HUES48 (cell line): ENCODE measurements around the gene ALOX12B.
"Not testable (repeated sequence)": the region's sequence is repeated elsewhere in the genome, so short reads cannot be mapped to it uniquely, and the experiment has no call there.

ENCODE experiments used
- H3K27ac ChIP-seq: one replicate; pipeline ENCODE4 v1.7.0; 2013; ENCODE audit warnings: low read depth, low read length, inconsistent platforms
- H3K27me3 ChIP-seq: 2 replicates; pipeline ENCODE4 v1.6.1; 2013; ENCODE audit warnings: mild to moderate bottlenecking, low read length; ENCODE audit not compliant: control insufficient read depth, insufficient read depth
- H3K36me3 ChIP-seq: 2 replicates; pipeline ENCODE4 v1.6.1; 2013; ENCODE audit warnings: low read length; ENCODE audit not compliant: control insufficient read depth, insufficient read depth
- H3K4me1 ChIP-seq: 2 replicates; pipeline ENCODE4 v1.6.1; 2013; ENCODE audit warnings: mild to moderate bottlenecking, low read length; ENCODE audit not compliant: control insufficient read depth, insufficient read depth
- H3K4me3 ChIP-seq: 2 replicates; pipeline ENCODE4 v1.5.1; 2013; ENCODE audit warnings: mild to moderate bottlenecking, low read depth, low read length
- H3K9ac ChIP-seq: 2 replicates; pipeline ENCODE4 v1.6.1; 2013; ENCODE audit warnings: mild to moderate bottlenecking, low read depth, low read length, moderate library complexity
- H3K9me3 ChIP-seq: 2 replicates; pipeline ENCODE4 v1.6.1; 2013; ENCODE audit warnings: low read length; ENCODE audit not compliant: control insufficient read depth, insufficient read depth

Gene ALOX12B

DNA sequence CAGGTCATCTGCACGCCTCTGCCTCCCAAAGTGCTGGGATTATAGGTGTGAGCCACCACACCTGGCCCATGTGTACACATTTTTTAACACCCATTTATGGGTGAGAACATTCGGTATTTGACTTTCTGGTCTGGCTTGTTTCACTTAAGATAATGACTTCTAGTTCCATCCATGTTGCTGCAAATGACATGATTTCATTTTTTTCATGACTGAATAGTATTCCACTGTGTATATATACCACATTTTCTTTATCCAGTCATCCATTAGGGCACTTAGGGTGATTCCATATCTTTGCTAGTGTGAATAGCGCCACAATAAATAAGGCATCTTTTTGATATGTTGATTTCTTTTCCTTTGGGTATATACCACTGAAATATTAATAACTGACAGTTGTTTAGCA lies 5.6 kb downstream of the ALOX12B start:
- no peak overlapping the region for H3K27ac ChIP-seq
- no peaks in the 10 kb centered on the region for H3K36me3 ChIP-seq
- H3K4me3 ChIP-seq = no peak overlapping the region
- no peaks in the 10 kb centered on the region for H3K9me3 ChIP-seq
- H3K4me1 ChIP-seq = peaks cover 5% of the 10 kb centered on the region; the same call in 1 of the 2 replicates
- H3K27me3 ChIP-seq = peaks cover 16% of the 10 kb centered on the region
- no peak overlapping the region for H3K9ac ChIP-seq

DNA sequence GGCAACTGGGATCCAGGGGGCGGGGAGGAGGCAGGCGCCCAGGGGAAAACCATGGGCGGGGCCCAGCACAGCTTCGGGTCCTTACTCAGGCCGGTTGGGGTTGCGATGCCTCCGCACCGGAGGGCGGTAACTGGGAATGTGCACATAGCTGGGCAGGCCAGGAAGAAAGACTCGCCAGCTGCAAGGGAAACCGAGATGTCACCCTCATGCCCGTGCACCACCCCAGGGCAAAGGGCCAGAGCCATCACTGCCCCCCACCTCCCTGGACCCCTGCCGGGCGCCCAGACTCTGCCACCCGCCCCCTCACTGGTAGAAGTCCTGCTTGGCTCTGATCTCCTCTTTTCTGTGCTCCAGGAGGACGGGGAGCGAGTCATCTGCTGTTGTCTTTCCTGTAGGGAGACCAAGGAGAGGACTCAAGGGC lies 6.7 kb downstream of the ALOX12B start:
- no peaks in the 10 kb centered on the region for H3K9me3 ChIP-seq
- H3K4me3 ChIP-seq = no peak overlapping the region
- H3K27ac ChIP-seq = no peak overlapping the region
- no peak overlapping the region for H3K9ac ChIP-seq
- H3K36me3 ChIP-seq = no peaks in the 10 kb centered on the region
- peaks cover 27% of the 10 kb centered on the region for H3K27me3 ChIP-seq
- peaks cover 5% of the 10 kb centered on the region; the same call in 1 of the 2 replicates for H3K4me1 ChIP-seq

DNA sequence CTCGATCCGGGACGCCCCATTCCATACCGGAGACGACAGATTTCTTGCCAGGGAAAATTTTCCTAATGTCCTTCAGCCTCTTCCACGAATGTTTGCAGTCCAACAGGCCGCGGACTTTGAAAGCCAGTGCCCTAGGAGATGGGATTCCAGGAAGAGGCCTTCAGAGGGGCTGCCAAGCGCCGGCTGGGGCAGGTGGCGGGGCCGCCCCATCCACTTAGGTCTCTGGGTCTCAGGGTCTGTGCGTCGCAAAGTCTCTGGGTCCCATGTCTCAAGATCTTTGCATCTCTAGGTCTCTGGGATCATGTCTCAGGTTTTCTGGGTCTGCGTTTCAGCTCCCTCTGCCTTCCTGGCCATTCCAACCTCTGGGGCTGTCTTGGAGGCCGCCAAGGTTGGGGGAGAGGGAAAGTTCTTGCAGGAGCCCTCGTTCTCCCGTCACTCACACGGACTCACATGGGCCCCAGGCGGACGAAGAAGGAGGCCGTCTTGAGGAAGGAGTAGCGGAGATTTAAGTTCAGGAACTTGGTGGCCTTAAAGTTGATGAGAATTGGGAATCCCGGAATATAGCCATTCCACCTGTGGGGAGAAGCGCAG lies 7.2 kb downstream of the ALOX12B start:
- Histone ChIP-seq H3K4me3 (peak overlapping the region; percentile 78), H3K36me3 (no peaks in the 10 kb centered on the region), H3K9me3 (no peaks in the 10 kb centered on the region), H3K27me3 (peaks cover 32% of the 10 kb centered on the region), H3K27ac (no peak overlapping the region), H3K4me1 (peaks cover 5% of the 10 kb centered on the region; the same call in 1 of the 2 replicates), H3K9ac (no peak overlapping the region)

DNA sequence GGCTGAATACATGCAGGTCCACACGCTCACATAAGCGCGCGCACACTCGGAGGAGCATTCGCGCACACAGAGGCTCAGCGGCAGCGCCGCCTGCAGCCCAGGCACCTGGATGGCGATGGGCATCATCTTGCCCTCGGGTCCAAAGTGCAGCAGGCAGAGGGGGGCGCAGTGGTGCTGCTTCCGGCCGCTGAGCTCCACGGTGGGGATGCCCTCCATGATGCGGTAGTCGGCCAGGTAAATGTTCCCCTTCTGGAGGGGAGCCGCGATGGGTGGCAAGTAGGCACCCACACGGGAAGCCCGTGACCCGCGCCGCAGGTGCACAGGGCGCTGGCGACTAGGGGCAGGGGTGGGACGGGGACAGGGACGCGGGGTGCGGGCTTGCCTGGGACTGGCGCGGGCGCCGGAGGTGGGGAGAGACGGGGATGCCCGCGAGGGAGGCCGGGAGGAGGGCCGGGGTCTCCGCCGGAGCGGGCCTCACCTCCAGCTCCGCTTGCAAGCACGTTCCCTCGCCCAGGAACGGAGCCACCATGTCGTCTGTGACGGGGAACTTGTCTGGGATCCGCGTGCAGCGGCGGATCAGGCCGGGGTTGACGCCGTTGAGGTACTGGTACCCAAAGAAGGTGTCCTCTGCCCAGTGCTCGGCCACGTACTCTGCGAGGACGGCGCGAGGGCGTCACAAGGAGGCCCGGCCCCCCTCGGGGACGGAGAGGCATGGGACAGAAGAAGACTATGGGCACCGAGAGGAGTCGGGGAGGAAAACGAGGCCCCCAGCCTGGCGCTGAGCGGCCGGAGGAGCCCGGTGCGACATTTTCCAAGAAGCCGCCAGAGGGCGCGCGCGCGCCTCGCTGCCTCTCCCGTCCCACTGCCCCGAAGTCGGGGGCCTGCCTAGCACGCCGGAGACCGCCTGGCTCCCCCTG lies 8.0 kb downstream of the ALOX12B start:
- Histone ChIP-seq H3K27me3 (peaks cover 40% of the 10 kb centered on the region), H3K4me1 (peaks cover 5% of the 10 kb centered on the region; the same call in 1 of the 2 replicates), H3K36me3 (no peaks in the 10 kb centered on the region), H3K27ac (no peak overlapping the region), H3K9me3 (no peaks in the 10 kb centered on the region), H3K9ac (no peak overlapping the region), H3K4me3 (peak overlapping the region; percentile 78)

DNA sequence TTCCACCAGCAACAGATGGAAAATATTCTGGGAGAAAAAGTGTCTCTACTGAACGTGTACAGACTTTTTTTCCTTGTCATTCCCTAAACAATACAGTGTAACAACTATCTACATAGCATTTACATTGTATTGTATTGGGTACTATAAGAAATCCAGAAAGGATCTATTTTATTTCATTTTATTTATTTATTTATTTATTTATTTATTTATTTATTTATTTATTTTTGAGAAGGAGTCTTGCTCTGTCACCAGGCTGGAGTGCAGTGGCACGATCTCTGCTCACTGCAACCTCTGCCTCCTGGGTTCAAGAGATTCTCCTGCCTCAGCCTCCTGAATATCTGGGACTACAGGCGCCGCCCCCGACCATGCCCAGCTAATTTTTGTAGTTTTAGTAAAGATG lies 9.6 kb downstream of the ALOX12B start:
- not testable (repeated sequence) for H3K4me3 ChIP-seq, H3K9me3 ChIP-seq, H3K9ac ChIP-seq, H3K27ac ChIP-seq, H3K36me3 ChIP-seq
- peaks cover 56% of the 10 kb centered on the region for H3K27me3 ChIP-seq
- peaks cover 10% of the 10 kb centered on the region for H3K4me1 ChIP-seq

DNA sequence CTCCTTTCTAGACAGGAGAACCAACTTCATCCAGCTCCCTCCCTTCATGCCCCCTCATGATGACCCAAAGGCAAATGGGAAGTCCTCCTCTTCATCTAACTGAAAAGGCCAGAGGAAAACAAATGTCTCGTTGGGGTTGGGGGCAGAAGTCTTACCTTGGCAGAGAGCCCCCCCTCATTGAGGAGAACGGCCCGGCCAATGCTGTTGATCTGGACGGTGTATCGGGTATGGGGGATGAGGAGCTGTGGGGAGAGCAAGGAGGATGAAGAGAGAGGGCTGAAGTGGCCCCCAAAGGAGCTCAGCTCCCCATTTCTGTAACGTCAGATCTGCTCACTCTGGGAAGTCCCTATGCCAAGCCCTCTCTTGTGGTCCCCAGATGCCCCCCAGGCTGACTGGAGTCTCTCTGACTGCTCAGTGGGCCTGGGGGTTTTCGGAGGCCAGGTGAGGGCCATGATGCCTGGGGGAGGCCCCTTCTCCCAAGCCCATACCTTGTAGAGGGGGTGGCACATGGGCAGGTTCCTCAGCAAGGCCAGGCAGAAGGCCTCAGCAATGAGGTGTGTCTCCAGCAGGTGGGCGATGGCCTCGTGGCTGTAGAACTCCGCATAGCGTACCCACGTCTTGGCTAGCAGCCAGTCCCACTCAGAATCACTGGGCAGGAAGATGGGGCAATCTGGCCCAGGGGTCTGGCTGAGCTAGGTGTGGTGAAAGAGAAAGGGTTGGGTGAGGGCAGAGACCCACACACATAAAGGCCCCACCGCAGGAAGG lies 10.8 kb downstream of the ALOX12B start:
- peaks cover 68% of the 10 kb centered on the region for H3K27me3 ChIP-seq
- no peak overlapping the region for H3K9ac ChIP-seq

DNA sequence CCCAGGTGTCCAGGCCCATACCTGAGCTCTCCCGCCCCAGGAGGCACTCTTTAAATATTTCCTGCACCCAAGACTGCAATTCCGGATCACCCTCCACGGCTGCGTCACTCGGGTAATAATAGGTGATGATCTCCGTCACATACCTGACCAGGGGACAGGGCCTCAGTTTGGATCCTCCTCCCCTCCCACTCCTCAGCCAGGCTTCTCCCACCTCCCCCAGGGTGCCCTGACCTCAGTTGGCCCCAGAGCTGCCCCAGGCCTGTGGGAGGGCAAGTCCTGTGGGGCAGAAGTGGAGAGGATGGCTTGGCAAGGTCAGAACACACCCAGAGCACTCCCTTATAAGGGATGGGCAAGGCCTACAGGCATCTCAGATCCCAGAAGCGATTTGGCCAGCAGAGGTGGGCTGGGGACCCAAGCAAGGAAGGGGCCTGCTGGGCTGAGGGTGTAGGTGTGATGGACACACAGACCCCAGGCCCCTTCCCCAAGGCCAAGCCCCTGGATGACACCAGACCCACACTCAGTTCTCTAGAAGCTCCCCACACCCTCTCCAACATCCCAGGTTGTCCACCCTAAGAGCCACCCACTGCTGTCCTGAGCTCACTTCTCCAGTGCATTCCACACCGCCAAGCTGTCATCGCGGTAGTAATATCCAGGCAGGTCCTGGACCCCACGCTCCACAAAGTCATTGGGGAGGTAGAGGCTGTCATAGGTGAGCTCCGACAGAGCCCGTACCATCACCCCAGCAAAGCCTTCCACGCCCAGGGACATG lies 11.8 kb downstream of the ALOX12B start:
- no peak overlapping the region for H3K27ac ChIP-seq
- peaks cover 78% of the 10 kb centered on the region for H3K27me3 ChIP-seq
- no peak overlapping the region for H3K9ac ChIP-seq
- no peaks in the 10 kb centered on the region for H3K36me3 ChIP-seq
- no peaks in the 10 kb centered on the region for H3K9me3 ChIP-seq
- H3K4me3 ChIP-seq = no peak overlapping the region
- peaks cover 16% of the 10 kb centered on the region for H3K4me1 ChIP-seq

More for the DNA sequence above, 10.8 kb downstream of the ALOX12B start:
- no peak overlapping the region for H3K27ac ChIP-seq
- peaks cover 16% of the 10 kb centered on the region for H3K4me1 ChIP-seq
- no peaks in the 10 kb centered on the region for H3K9me3 ChIP-seq
- H3K4me3 ChIP-seq = no peak overlapping the region
- no peaks in the 10 kb centered on the region for H3K36me3 ChIP-seq

DNA sequence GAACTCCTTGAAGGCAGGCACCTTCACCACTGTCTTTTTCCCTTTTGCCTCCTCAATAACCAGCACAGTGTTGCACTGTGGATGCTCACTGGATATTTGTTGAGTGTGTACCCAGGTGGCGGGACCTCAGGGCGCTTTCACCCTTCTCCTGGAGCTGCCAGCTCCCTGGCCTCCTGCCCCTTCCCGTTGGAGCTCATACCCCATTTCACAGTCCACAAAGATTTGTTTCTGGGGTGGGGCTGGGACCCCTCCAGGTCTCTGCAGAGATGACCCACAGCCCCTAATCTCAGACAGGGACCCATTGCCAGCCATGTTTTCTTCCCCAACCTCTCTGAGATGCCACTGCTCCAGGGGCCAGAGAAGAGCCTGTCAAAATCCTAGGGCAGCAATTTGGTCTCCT lies 12.4 kb downstream of the ALOX12B start:
- no peaks in the 10 kb centered on the region for H3K9me3 ChIP-seq
- H3K9ac ChIP-seq = no peak overlapping the region
- no peaks in the 10 kb centered on the region for H3K36me3 ChIP-seq
- peaks cover 80% of the 10 kb centered on the region for H3K27me3 ChIP-seq
- no peak overlapping the region for H3K4me3 ChIP-seq
- peaks cover 12% of the 10 kb centered on the region for H3K4me1 ChIP-seq
- H3K27ac ChIP-seq = no peak overlapping the region

DNA sequence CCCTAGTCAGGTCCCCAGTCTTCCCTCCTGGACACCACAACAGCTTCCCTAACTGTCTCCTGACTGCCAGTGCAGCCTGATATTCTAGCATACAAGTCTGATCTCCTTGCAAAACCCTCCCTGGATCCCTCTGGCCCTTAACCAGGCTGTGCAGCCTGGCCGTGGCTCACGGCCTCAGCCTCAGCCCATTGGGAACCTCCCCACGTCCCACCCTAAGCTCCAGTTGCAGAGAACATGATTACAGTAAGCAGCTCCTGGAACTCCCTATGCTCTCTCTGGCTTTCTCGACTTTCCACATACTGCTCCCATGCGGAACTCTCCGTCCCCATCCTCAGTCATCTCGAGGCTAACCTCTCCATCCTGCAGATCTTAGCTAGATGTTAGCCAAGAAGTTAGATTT lies 13.0 kb downstream of the ALOX12B start:
- no peak overlapping the region for H3K9ac ChIP-seq
- H3K9me3 ChIP-seq = no peaks in the 10 kb centered on the region
- peaks cover 11% of the 10 kb centered on the region for H3K4me1 ChIP-seq
- H3K4me3 ChIP-seq = no peak overlapping the region
- H3K27me3 ChIP-seq = peaks cover 81% of the 10 kb centered on the region
- no peaks in the 10 kb centered on the region for H3K36me3 ChIP-seq
- no peak overlapping the region for H3K27ac ChIP-seq

DNA sequence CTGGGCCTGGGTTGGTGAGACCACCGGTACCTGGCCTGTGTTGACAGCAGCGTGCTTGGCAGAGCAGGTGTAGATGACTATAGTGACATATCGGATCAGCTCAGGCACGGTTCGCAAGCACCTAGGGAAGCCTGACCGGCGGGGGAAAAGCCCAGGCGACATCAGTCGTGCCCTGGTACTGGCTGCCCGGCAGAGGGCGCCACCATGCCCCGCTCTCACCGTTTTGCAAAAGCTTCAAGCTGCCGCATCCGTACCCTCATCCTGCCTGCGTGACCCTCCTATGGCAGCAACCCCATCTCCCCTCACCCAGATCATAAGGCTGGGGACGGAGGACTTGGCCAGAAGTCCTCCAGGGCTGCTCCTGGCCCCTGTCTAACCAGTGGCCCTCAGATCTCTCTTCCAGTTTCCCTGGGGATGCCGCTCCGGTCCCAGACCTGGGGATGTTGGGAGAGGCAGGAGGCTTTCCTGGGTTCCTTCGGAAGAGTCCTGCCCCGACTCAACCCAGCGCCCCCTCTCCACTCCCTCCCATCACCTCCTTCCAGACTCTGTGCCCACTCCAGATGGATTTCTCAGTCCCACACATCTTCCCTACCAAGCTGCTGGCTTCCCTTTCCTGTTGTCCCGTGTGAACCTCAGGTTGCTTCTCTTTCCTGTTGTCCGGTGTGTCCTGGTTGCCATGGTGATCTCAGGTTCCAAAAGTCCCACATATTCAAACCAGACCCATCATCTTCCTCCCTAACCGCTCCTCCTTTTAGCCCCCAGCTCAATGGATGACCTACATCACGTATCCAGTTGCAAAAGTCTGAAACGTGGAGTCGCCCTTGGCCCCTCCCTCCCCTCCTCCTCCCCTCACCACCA lies 13.7 kb downstream of the ALOX12B start:
- peak overlapping the region; percentile 54 for H3K4me3 ChIP-seq
- H3K27ac ChIP-seq = no peak overlapping the region
- H3K4me1 ChIP-seq = peaks cover 11% of the 10 kb centered on the region
- H3K36me3 ChIP-seq = no peaks in the 10 kb centered on the region
- peaks cover 88% of the 10 kb centered on the region for H3K27me3 ChIP-seq
- no peaks in the 10 kb centered on the region for H3K9me3 ChIP-seq
- H3K9ac ChIP-seq = no peak overlapping the region
